ENCODE measurements around the gene INF2.

INF2 gene

GRCh38 chr14:104710071-104710735 is 20.8 kb downstream of the INF2 start:
- peak overlapping the region; percentile 31 for H3K14ac ChIP-seq (ENCODE audit: low read length)
- H4K91ac ChIP-seq (ENCODE audit: low read depth, low read length, poor library complexity): no peak overlapping the region
- H2BK12ac ChIP-seq (ENCODE audit: low read length): peak overlapping the region; percentile 73
- no peaks in the 10 kb centered on the region for H3K27me3 ChIP-seq (ENCODE audit: control insufficient read depth in 3 of 3, insufficient read depth in 3 of 3, low read depth in 1 of 3, low read length in 3 of 3)
- no peak overlapping the region for H3K27ac ChIP-seq (replicated peaks; ENCODE audit: low read length)
- no peak overlapping the region for H3K4ac ChIP-seq (ENCODE audit: low read length)
- peaks cover 3 to 11% of the 10 kb centered on the region in 2 donors for H3K4me1 ChIP-seq (ENCODE audit: control insufficient read depth in 2 of 2, insufficient read depth in 1 of 2, low read depth in 1 of 2, low read length in 2 of 2)
- WGBS, 2 donors (ENCODE audit: extremely low coverage in 2 of 2, insufficient read length in 2 of 2, insufficient replicate concordance in 1 of 2): no CpG with 5 or more reads among the region's 34 CpGs
- H3K9ac ChIP-seq (ENCODE audit: low read depth, low read length, poor library complexity): peak overlapping the region; percentile 72
- H2BK5ac ChIP-seq (ENCODE audit: low read length): peak overlapping the region; percentile 92
- H3K4me2 ChIP-seq (ENCODE audit: insufficient read depth, low read length, poor library complexity, severe bottlenecking): no peak overlapping the region
- H3K4me3 ChIP-seq (ENCODE audit: low read length in 2 of 2): no peak overlapping the region
- no peak overlapping the region for H2AK5ac ChIP-seq (ENCODE audit: low read depth, low read length)
- H4K8ac ChIP-seq (ENCODE audit: low read depth, low read length): no peak overlapping the region
- H2BK15ac ChIP-seq (ENCODE audit: low read length): no peak overlapping the region
- H3K23ac ChIP-seq (ENCODE audit: low read depth, low read length, poor library complexity): peak overlapping the region; percentile 32
- H3K18ac ChIP-seq (ENCODE audit: low read length): peak overlapping the region; percentile 44
- H3K79me1 ChIP-seq (ENCODE audit: low read depth, low read length): peaks cover 2% of the 10 kb centered on the region
- H2BK120ac ChIP-seq (ENCODE audit: low read depth, low read length): peak overlapping the region; percentile 50
- H2AFZ ChIP-seq (ENCODE audit: low read length): no peak overlapping the region
- H3K36me3 ChIP-seq (replicated peaks in 1 of 2; ENCODE audit: control insufficient read depth in 2 of 2, insufficient read depth in 2 of 2, low read length in 2 of 2): peaks cover 19 to 65% of the 10 kb centered on the region in 2 donors
- no peak for DNase-seq (ENCODE audit: low spot score)
- no peaks in the 10 kb centered on the region for H3K9me3 ChIP-seq (replicated peaks in 1 of 2; ENCODE audit: control insufficient read depth in 2 of 2, insufficient read depth in 1 of 2, low read depth in 1 of 2, low read length in 2 of 2)

DNA sequence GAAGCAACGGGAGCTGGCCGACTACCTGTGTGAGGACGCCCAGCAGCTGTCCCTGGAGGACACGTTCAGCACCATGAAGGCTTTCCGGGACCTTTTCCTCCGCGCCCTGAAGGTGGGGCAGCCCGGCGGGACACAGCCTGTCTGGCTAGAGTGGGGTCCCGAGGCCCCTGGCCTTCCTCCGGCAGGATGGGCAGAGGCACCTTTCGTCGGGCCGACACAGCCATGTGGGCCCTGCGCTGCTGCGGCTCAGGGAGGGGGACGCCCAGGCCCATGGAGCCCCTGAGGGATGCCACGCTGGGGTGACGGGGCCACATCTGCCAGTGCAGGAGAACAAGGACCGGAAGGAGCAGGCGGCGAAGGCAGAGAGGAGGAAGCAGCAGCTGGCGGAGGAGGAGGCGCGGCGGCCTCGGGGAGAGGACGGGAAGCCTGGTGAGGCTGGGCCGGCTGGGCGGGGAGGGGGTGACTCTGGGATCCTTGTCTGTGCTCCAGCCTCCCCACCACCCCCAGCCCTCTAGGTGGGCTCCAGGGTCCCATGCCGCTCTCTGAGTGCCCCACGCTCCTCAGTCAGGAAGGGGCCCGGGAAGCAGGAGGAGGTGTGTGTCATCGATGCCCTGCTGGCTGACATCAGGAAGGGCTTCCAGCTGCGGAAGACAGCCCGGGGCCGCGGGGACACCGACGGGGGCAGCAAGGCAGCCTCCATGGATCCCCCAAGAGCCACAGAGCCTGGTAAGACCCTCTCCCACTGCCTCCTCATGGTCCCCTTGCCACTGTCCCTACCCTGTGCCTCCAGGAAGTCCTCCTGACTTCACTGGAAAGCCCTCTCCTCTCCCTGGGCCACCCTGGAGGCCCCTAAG is 23.7 kb downstream of the INF2 start:
- Histone ChIP-seq H3K79me1 (ENCODE audit: low read depth, low read length) (peaks cover 2% of the 10 kb centered on the region), H3K9me3 (replicated peaks in 1 of 2; ENCODE audit: control insufficient read depth in 2 of 2, insufficient read depth in 1 of 2, low read depth in 1 of 2, low read length in 2 of 2) (no peaks in the 10 kb centered on the region), H3K27ac (replicated peaks; ENCODE audit: low read length) (no peak overlapping the region), H4K91ac (ENCODE audit: low read depth, low read length, poor library complexity) (no peak overlapping the region), H3K36me3 (replicated peaks in 1 of 2; ENCODE audit: control insufficient read depth in 2 of 2, insufficient read depth in 2 of 2, low read length in 2 of 2) (peaks cover 26 to 67% of the 10 kb centered on the region in 2 donors), H3K27me3 (ENCODE audit: control insufficient read depth in 3 of 3, insufficient read depth in 3 of 3, low read depth in 1 of 3, low read length in 3 of 3) (no peaks in the 10 kb centered on the region), H3K4me1 (ENCODE audit: control insufficient read depth in 2 of 2, insufficient read depth in 1 of 2, low read depth in 1 of 2, low read length in 2 of 2) (peaks cover 0 to 3% of the 10 kb centered on the region in 2 donors), H3K14ac (ENCODE audit: low read length) (no peak overlapping the region), H3K23ac (ENCODE audit: low read depth, low read length, poor library complexity) (no peak overlapping the region), H3K4me2 (ENCODE audit: insufficient read depth, low read length, poor library complexity, severe bottlenecking) (no peak overlapping the region), H2AFZ (ENCODE audit: low read length) (no peak overlapping the region), H2BK12ac (ENCODE audit: low read length) (no peak overlapping the region), H3K4me3 (ENCODE audit: low read length in 2 of 2) (no peak overlapping the region), H3K9ac (ENCODE audit: low read depth, low read length, poor library complexity) (no peak overlapping the region), H3K4ac (ENCODE audit: low read length) (no peak overlapping the region), H2AK5ac (ENCODE audit: low read depth, low read length) (no peak overlapping the region), H2BK5ac (ENCODE audit: low read length) (no peak overlapping the region), H3K18ac (ENCODE audit: low read length) (no peak overlapping the region), H2BK15ac (ENCODE audit: low read length) (no peak overlapping the region), H2BK120ac (ENCODE audit: low read depth, low read length) (no peak overlapping the region), H4K8ac (ENCODE audit: low read depth, low read length) (no peak overlapping the region)
- no CpG with 5 or more reads among the region's 40 CpGs for WGBS, 2 donors (ENCODE audit: extremely low coverage in 2 of 2, insufficient read length in 2 of 2, insufficient replicate concordance in 1 of 2)
- DNase-seq (ENCODE audit: low spot score): no peak

- Histone ChIP-seq H3K79me1 (ENCODE audit: low read depth, low read length) (peaks cover 2% of the 10 kb centered on the region), H2BK120ac (ENCODE audit: low read depth, low read length) (no peak overlapping the region), H3K27ac (replicated peaks; ENCODE audit: low read length) (no peak overlapping the region), H3K9ac (ENCODE audit: low read depth, low read length, poor library complexity) (no peak overlapping the region), H3K4ac (ENCODE audit: low read length) (no peak overlapping the region), H3K36me3 (replicated peaks in 1 of 2; ENCODE audit: control insufficient read depth in 2 of 2, insufficient read depth in 2 of 2, low read length in 2 of 2) (peaks cover 26 to 71% of the 10 kb centered on the region in 2 donors), H3K14ac (ENCODE audit: low read length) (no peak overlapping the region), H3K18ac (ENCODE audit: low read length) (no peak overlapping the region), H3K23ac (ENCODE audit: low read depth, low read length, poor library complexity) (peak overlapping the region; percentile 65), H4K8ac (ENCODE audit: low read depth, low read length) (no peak overlapping the region), H2AK5ac (ENCODE audit: low read depth, low read length) (no peak overlapping the region), H4K91ac (ENCODE audit: low read depth, low read length, poor library complexity) (no peak overlapping the region), H3K27me3 (ENCODE audit: control insufficient read depth in 3 of 3, insufficient read depth in 3 of 3, low read depth in 1 of 3, low read length in 3 of 3) (no peaks in the 10 kb centered on the region), H3K4me3 (ENCODE audit: low read length in 2 of 2) (no peak overlapping the region), H3K4me2 (ENCODE audit: insufficient read depth, low read length, poor library complexity, severe bottlenecking) (no peak overlapping the region), H3K4me1 (ENCODE audit: control insufficient read depth in 2 of 2, insufficient read depth in 1 of 2, low read depth in 1 of 2, low read length in 2 of 2) (no peaks in the 10 kb centered on the region), H3K9me3 (replicated peaks in 1 of 2; ENCODE audit: control insufficient read depth in 2 of 2, insufficient read depth in 1 of 2, low read depth in 1 of 2, low read length in 2 of 2) (no peaks in the 10 kb centered on the region), H2BK15ac (ENCODE audit: low read length) (no peak overlapping the region), H2AFZ (ENCODE audit: low read length) (no peak overlapping the region), H2BK12ac (ENCODE audit: low read length) (no peak overlapping the region), H2BK5ac (ENCODE audit: low read length) (no peak overlapping the region)
- no peak for DNase-seq (ENCODE audit: low spot score)
- no CpG with 5 or more reads among the region's 16 CpGs for WGBS, 2 donors (ENCODE audit: extremely low coverage in 2 of 2, insufficient read length in 2 of 2, insufficient replicate concordance in 1 of 2)
Observed at GRCh38 chr14:104714066-104714465, 24.6 kb downstream of the INF2 start.

DNA sequence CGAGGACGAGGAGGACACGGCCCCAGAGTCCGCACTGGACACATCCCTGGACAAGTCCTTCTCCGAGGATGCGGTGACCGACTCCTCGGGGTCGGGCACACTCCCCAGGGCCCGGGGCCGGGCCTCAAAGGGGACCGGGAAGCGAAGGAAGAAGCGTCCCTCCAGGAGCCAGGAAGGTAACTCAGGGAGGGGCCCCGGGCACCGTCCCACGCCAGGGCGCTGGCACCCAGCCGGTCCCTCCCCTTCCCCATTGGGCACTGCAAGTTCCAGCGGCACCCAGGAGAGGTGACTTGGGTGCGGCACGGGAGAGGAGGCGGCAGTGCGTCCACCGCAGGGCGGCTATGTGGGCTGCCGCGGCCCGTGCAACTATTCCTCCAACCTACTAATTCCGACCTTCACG is 25.3 kb downstream of the INF2 start:
- Histone ChIP-seq H2BK12ac (ENCODE audit: low read length) (no peak overlapping the region), H3K27me3 (ENCODE audit: control insufficient read depth in 3 of 3, insufficient read depth in 3 of 3, low read depth in 1 of 3, low read length in 3 of 3) (no peaks in the 10 kb centered on the region), H3K18ac (ENCODE audit: low read length) (peak overlapping the region; percentile 3), H3K4me1 (ENCODE audit: control insufficient read depth in 2 of 2, insufficient read depth in 1 of 2, low read depth in 1 of 2, low read length in 2 of 2) (no peaks in the 10 kb centered on the region), H2BK15ac (ENCODE audit: low read length) (no peak overlapping the region), H2BK120ac (ENCODE audit: low read depth, low read length) (no peak overlapping the region), H2BK5ac (ENCODE audit: low read length) (no peak overlapping the region), H2AFZ (ENCODE audit: low read length) (no peak overlapping the region), H3K4me2 (ENCODE audit: insufficient read depth, low read length, poor library complexity, severe bottlenecking) (no peak overlapping the region), H3K9me3 (replicated peaks in 1 of 2; ENCODE audit: control insufficient read depth in 2 of 2, insufficient read depth in 1 of 2, low read depth in 1 of 2, low read length in 2 of 2) (no peaks in the 10 kb centered on the region), H3K27ac (replicated peaks; ENCODE audit: low read length) (no peak overlapping the region), H4K8ac (ENCODE audit: low read depth, low read length) (no peak overlapping the region), H4K91ac (ENCODE audit: low read depth, low read length, poor library complexity) (no peak overlapping the region), H2AK5ac (ENCODE audit: low read depth, low read length) (no peak overlapping the region), H3K9ac (ENCODE audit: low read depth, low read length, poor library complexity) (no peak overlapping the region), H3K23ac (ENCODE audit: low read depth, low read length, poor library complexity) (no peak overlapping the region), H3K79me1 (ENCODE audit: low read depth, low read length) (peaks cover 2% of the 10 kb centered on the region), H3K36me3 (replicated peaks in 1 of 2; ENCODE audit: control insufficient read depth in 2 of 2, insufficient read depth in 2 of 2, low read length in 2 of 2) (peaks cover 24 to 76% of the 10 kb centered on the region in 2 donors), H3K4me3 (ENCODE audit: low read length in 2 of 2) (no peak overlapping the region), H3K4ac (ENCODE audit: low read length) (no peak overlapping the region), H3K14ac (ENCODE audit: low read length) (no peak overlapping the region)
- WGBS, 2 donors (ENCODE audit: extremely low coverage in 2 of 2, insufficient read length in 2 of 2, insufficient replicate concordance in 1 of 2): no CpG with 5 or more reads among the region's 31 CpGs
- DNase-seq (ENCODE audit: low spot score): no peak
